ENCODE results near the gene ENAH.

DNA sequence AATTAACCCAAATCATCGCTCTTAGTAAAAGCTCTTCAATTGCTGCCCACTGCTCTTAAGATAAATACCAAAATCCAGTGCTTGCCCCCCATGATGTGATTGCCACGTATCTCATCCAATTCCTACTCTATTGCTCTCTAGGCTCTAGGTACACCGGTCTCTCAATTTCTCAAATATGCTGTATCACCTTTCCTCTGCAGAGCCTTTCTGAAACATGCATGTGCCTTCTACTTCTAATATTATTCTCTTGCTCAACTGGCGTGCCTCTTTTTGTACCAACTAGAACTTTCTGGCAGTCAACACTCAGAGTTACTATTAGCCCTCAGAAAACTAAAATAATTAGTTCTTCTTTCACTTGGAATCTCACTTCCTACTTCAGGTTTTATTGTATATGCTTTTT, 113.3 kb downstream of the ENAH start:
- TF ChIP-seq, protein P1, sequence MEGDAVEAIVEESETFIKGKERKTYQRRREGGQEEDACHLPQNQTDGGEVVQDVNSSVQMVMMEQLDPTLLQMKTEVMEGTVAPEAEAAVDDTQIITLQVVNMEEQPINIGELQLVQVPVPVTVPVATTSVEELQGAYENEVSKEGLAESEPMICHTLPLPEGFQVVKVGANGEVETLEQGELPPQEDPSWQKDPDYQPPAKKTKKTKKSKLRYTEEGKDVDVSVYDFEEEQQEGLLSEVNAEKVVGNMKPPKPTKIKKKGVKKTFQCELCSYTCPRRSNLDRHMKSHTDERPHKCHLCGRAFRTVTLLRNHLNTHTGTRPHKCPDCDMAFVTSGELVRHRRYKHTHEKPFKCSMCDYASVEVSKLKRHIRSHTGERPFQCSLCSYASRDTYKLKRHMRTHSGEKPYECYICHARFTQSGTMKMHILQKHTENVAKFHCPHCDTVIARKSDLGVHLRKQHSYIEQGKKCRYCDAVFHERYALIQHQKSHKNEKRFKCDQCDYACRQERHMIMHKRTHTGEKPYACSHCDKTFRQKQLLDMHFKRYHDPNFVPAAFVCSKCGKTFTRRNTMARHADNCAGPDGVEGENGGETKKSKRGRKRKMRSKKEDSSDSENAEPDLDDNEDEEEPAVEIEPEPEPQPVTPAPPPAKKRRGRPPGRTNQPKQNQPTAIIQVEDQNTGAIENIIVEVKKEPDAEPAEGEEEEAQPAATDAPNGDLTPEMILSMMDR (IDR thresholded peaks at IDR 0.05; ENCODE audit: low read length) = no peak
- TF ChIP-seq EZH2 (IDR thresholded peaks at IDR 0.05; ENCODE audit: borderline replicate concordance, low read length) = no peak
